LNCAP (cell line): ENCODE data around the gene SUCLG2.

Experiments
- TF ChIP-seq, protein P1 (sequence below): fragments of 450-650 bp; IDR thresholded peaks from 2 replicates; pipeline ENCODE4 v1.5.1; 2017; ENCODE audit warnings: mild to moderate bottlenecking

The SUCLG2 gene

DNA sequence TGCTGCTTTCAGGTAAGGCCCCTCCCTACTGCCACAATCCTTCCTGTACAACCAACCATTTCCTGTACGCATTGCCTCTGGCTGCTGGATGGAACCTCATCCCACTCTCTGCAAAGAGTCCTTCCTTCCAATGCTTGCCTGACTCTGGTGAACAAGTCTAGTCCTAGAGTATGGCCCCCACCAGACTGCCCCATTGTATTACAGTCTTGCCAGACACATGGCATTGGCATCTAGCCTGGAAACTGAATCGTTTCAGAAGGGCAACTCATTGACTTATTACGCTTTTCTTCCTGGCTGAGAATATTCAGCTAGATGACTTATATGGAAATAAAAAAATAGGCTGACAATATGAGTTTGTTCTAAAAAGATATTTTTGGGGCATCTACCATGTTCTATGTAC is 170.3 kb downstream of the SUCLG2 start:
- TF ChIP-seq, protein P1, sequence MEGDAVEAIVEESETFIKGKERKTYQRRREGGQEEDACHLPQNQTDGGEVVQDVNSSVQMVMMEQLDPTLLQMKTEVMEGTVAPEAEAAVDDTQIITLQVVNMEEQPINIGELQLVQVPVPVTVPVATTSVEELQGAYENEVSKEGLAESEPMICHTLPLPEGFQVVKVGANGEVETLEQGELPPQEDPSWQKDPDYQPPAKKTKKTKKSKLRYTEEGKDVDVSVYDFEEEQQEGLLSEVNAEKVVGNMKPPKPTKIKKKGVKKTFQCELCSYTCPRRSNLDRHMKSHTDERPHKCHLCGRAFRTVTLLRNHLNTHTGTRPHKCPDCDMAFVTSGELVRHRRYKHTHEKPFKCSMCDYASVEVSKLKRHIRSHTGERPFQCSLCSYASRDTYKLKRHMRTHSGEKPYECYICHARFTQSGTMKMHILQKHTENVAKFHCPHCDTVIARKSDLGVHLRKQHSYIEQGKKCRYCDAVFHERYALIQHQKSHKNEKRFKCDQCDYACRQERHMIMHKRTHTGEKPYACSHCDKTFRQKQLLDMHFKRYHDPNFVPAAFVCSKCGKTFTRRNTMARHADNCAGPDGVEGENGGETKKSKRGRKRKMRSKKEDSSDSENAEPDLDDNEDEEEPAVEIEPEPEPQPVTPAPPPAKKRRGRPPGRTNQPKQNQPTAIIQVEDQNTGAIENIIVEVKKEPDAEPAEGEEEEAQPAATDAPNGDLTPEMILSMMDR: no peak

DNA sequence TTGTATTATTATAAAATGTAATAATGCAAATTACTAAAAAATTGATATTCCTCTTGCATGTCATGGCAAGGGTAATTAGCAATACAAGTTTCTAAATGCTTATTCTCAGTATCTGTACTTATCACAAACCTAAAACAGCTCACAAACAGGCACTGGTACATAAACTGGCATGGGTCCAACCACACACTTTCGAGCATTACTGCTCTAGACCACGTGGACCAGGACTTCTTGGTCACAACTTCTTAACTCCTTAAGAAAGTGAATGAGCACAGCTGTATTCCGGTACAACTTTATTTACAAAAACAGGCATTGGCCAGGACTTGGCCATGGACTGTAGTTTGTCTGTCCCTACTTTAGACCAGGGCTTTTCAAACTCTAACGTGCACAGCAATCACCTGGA is 173.3 kb downstream of the SUCLG2 start:
- TF ChIP-seq, protein P1: no peak

DNA sequence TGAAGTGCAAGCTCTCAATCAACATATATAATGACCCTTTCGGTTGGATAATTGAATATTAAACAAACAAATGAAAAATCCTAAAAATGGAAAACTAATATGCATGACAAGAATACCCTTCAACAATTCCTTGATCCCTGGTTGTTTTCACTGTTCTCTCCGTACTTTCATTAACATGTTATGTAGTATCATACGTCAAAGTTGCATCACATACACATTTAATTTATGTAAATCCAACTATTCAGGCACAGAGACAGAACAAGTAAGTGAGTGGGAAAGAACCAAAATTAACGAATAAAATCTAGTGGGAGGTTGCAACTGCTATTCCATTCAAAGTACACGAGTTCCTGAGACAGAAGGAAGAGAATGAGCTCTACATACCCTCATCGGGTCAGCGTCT is 176.0 kb downstream of the SUCLG2 start:
- TF ChIP-seq, protein P1: no peak

DNA sequence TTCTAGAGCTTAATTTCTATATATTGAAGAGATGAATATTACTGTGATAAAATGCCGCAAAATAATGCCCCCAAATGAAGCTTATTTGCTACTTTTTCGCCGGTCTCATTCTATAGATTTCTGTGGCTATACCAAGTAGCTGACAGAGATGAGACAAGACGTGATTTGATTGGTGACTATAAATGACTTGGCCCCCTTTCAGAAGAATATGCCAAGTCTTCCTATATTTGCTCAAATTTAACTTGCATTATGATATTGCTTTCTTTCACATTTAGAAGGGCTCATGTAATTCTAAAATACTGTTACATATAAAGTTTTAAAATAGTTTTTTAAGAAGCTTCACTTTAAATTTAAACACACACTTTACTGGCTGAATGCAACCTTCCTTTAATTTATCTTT is 180.1 kb downstream of the SUCLG2 start:
- TF ChIP-seq, protein P1: no peak

DNA sequence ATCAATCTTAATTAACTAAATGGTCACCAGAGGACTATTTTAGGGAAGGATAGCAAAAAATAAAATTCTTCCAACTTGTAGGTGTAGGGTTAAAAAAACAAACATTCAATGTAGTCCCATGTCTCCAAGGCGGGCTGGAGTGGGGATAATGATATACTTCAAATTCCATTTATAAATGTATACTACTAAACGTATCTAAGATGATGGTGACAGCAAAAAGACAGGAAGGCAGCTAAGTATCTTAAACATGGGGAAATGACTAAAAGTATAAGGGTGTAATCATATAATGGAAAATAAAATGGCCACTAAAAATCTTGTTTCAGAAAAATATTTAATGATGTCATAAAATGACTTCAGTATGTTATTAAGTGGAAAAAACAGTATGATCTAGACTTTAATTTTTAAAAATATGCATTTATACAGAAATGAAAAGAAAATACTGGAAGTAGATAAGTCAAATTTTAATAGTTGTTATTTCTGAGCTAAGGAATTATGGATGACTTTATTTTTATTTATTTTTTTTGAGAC is 181.7 kb downstream of the SUCLG2 start:
- TF ChIP-seq, protein P1: no peak

DNA sequence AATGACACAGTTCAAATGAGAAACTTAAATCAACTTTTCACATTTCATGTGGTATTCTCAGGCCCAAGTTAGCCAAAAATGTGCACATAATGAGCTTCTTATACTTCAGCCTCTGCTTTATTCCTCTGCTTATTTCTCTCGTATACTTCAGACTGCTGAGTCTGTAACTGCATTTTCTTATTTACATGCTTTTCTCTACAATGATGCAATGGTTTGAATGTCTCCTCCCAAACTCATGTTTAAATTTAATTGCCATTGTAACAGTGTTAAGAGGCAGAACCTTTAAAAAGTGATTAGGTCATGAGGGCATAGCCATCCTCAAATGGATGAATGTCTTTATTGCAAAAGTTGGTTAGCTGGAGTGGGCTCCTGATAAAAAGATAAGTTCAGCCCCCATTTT is 184.2 kb downstream of the SUCLG2 start:
- TF ChIP-seq, protein P1: no peak

DNA sequence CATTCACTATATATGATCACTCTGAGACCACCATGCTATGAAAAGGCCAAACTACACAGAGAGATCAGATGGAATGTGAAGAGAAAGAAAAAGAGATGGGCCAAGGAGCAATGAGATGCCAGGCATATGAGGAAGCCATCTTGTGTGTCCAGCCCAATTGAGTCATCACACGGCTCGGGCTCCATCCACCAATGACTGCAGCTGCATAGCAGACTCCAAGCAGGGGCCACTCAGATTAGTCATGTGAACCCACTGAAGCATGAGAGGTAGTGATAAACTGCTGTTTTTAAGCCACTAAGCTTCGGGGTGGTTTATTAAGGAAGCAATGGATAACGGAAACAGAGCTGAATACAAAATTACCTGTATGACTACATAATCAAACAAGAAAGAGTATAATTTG is 185.9 kb downstream of the SUCLG2 start:
- TF ChIP-seq, protein P1: no peak

DNA sequence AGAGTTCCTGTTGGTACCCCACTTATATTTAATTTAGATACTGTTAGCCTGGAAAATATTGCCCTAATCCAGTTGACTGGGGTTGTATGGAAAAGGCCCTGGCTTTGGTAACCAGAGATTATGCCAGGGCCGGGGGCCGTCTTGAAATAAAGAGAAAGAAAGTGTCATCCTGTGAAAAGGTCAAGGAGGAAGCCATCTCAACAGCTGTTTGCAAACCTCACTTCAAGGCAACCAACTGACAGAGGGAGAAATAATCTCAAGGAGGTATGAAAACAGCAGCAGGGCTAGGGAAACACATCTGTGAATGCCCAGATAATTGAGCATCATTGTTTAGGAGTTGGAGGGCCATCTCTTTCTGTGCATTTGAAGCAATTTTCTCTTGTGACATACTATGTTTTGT is 190.8 kb downstream of the SUCLG2 start:
- TF ChIP-seq, protein P1: no peak
